Measurements from ENCODE around the gene ANXA11. TPM values are rescaled to one million over a fixed set of nuclear protein-coding genes. Genes with fewer than 3 reads are reported as not detected.
"Not testable (repeated sequence)": the region's sequence is repeated elsewhere in the genome, so short reads cannot be mapped to it uniquely, and the experiment has no call there.

ANXA11 gene
- total RNA-seq, 1 donor from 2014 or later, result 122 TPM

DNA sequence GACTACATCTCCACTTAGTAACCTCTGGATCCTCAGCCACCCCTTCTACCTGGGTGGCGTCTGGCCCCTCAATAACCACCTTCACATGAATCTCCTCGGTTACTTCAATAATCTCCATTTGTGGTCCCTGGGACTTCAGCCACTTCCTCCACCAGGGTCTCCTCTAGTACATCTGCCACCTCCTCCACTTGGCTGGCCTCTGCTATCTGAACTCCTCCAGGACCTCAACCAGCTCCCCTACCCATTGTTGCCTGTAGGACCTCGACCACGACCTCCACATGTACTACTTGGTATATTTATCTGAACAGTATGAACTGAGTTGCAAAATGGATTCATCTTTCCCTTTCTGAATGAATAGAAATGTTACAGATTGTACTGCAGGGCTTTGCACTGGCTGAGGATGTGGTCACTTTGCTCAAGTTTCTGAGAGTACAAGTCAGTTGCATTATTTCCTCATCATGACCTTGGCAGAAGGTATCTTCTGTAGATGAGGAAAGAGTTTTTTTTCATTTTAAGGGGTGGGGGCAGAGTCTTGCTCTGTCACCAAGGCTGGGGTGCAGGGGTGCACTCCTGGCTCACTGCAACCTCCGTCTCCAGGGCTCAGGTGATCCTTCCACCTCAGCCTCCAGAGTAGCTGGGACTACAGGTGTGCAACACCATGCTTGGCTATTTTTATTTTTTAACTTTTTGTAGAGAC, 48.1 kb upstream of the ANXA11 start:
- H3K27me3 ChIP-seq (ENCODE audit: insufficient read depth, low read length), result peaks cover 2% of the 10 kb centered on the region
- H3K36me3 Mint-ChIP-seq (ENCODE audit: low read depth, unreplicated experiment), result peaks cover 2% of the 10 kb centered on the region
- H3K4me1 Mint-ChIP-seq (ENCODE audit: low read depth, unreplicated experiment), result peaks cover 11% of the 10 kb centered on the region
- TF ChIP-seq, protein P1, sequence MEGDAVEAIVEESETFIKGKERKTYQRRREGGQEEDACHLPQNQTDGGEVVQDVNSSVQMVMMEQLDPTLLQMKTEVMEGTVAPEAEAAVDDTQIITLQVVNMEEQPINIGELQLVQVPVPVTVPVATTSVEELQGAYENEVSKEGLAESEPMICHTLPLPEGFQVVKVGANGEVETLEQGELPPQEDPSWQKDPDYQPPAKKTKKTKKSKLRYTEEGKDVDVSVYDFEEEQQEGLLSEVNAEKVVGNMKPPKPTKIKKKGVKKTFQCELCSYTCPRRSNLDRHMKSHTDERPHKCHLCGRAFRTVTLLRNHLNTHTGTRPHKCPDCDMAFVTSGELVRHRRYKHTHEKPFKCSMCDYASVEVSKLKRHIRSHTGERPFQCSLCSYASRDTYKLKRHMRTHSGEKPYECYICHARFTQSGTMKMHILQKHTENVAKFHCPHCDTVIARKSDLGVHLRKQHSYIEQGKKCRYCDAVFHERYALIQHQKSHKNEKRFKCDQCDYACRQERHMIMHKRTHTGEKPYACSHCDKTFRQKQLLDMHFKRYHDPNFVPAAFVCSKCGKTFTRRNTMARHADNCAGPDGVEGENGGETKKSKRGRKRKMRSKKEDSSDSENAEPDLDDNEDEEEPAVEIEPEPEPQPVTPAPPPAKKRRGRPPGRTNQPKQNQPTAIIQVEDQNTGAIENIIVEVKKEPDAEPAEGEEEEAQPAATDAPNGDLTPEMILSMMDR (IDR thresholded peaks at IDR 0.05; ENCODE audit: insufficient read depth, low read depth, low read length), result no peak
- no peak for TF ChIP-seq EZH2 (IDR thresholded peaks at IDR 0.05; ENCODE audit: insufficient read depth, low read length)
- peaks cover 3% of the 10 kb centered on the region for H3K4me1 ChIP-seq (ENCODE audit: insufficient read depth, low read length)
- no peaks in the 10 kb centered on the region for H3K9me3 ChIP-seq (ENCODE audit: insufficient read depth, low read depth, low read length)
- FAIRE-seq (no peak), DNase-seq (ENCODE audit: low read depth) (no peak)
- no peak overlapping the region for H3K4me3 ChIP-seq (ENCODE audit: insufficient read depth, low read depth, low read length)
- H2AFZ ChIP-seq (ENCODE audit: low read depth, low read length), result no peak overlapping the region
- H3K9me3 Mint-ChIP-seq (ENCODE audit: unreplicated experiment), result no peaks in the 10 kb centered on the region
- no peak overlapping the region for H3K27ac Mint-ChIP-seq (ENCODE audit: unreplicated experiment)
- H3K4me3 Mint-ChIP-seq (ENCODE audit: unreplicated experiment), result no peak overlapping the region
- no peak overlapping the region for H3K27ac ChIP-seq (ENCODE audit: low read depth, low read length)
- H3K79me2 ChIP-seq (ENCODE audit: insufficient read depth, low read length), result no peaks in the 10 kb centered on the region
- peaks cover 16% of the 10 kb centered on the region for H3K27me3 Mint-ChIP-seq (ENCODE audit: low read depth, unreplicated experiment)
- no peak overlapping the region for H3K9ac ChIP-seq (ENCODE audit: low read length)
- H3K4me2 ChIP-seq (ENCODE audit: low read length), result no peak overlapping the region
- no peaks in the 10 kb centered on the region for H3K36me3 ChIP-seq (ENCODE audit: insufficient read depth, low read length)
- H4K20me1 ChIP-seq (ENCODE audit: insufficient read depth, low read length), result no peaks in the 10 kb centered on the region

DNA sequence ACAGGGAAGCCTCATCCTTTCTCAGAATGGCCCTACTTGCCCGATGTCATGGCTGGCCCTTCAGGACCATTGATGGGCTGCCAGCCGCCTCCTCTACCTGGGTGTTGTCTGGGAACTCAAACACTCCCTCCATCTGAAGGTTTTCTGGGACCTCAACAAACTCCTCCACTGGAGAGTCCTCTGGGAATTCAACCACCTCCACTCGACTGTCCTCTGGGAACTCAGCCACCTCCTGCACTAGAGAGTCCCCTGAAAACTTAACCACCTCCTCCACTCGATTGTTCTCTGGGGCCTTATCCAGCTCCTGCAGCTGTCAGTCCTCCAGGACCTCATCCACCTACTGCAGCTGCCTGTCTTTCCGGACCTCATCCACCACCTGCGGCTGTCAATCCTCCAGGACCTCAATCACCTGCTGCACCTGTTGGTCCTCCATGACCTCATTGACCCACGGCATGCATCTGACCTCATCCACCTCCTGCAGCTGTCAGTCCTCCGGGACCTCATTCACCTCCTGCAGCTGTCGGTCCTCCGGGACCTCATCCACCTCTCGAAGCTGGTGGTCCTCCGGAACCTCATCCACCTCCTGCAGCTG, 47.1 kb upstream of the ANXA11 start:
- no peaks in the 10 kb centered on the region for H3K36me3 ChIP-seq (ENCODE audit: insufficient read depth, low read length)
- no peak overlapping the region for H3K4me3 ChIP-seq (ENCODE audit: insufficient read depth, low read depth, low read length)
- no peak overlapping the region for H2AFZ ChIP-seq (ENCODE audit: low read depth, low read length)
- Mint-ChIP-seq H3K4me3 (ENCODE audit: unreplicated experiment) (no peak overlapping the region), H3K27me3 (ENCODE audit: low read depth, unreplicated experiment) (peaks cover 16% of the 10 kb centered on the region), H3K9me3 (ENCODE audit: unreplicated experiment) (no peaks in the 10 kb centered on the region), H3K27ac (ENCODE audit: unreplicated experiment) (no peak overlapping the region), H3K36me3 (ENCODE audit: low read depth, unreplicated experiment) (peaks cover 2% of the 10 kb centered on the region), H3K4me1 (ENCODE audit: low read depth, unreplicated experiment) (peaks cover 11% of the 10 kb centered on the region)
- DNase-seq (ENCODE audit: low read depth) (no peak), FAIRE-seq (no peak)
- H3K27me3 ChIP-seq (ENCODE audit: insufficient read depth, low read length), result peaks cover 2% of the 10 kb centered on the region
- H4K20me1 ChIP-seq (ENCODE audit: insufficient read depth, low read length), result no peaks in the 10 kb centered on the region
- H3K9ac ChIP-seq (ENCODE audit: low read length), result no peak overlapping the region
- no peaks in the 10 kb centered on the region for H3K9me3 ChIP-seq (ENCODE audit: insufficient read depth, low read depth, low read length)
- TF ChIP-seq, protein P1 (IDR thresholded peaks at IDR 0.05; ENCODE audit: insufficient read depth, low read depth, low read length), result no peak
- no peak for TF ChIP-seq EZH2 (IDR thresholded peaks at IDR 0.05; ENCODE audit: insufficient read depth, low read length)
- H3K4me2 ChIP-seq (ENCODE audit: low read length), result no peak overlapping the region
- H3K79me2 ChIP-seq (ENCODE audit: insufficient read depth, low read length), result no peaks in the 10 kb centered on the region
- no peak overlapping the region for H3K27ac ChIP-seq (ENCODE audit: low read depth, low read length)
- peaks cover 3% of the 10 kb centered on the region for H3K4me1 ChIP-seq (ENCODE audit: insufficient read depth, low read length)

DNA sequence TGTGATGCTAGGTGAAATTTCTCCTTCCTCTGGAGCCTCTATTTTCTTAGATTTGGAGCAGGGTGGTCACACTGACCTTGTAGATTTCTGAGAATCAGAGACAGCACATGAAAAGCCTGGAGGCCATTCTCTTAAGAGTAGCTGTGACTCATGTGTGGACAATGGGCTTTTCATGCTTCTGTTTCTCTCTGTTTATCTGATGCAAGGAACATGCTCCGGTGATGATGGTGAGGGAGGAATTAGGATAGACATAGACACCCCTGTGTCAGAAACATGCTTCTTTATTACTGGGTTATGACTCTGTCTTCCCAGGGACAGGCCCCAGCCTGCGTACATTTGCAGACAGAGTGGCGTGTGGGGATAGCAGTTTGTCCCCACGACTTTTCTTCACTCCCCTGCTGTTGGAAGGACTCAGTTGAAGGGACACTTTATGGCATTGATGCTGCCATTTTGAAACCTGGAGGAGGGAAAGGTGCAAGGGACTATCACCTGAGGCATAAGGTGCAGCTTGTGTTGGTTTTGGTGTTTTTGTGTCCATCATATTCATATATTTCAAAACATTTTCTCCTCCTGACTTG, 46.5 kb upstream of the ANXA11 start:
- not testable (repeated sequence) for H3K4me3 Mint-ChIP-seq (ENCODE audit: unreplicated experiment); FAIRE-seq; H3K36me3 Mint-ChIP-seq (ENCODE audit: low read depth, unreplicated experiment); H3K79me2 ChIP-seq (ENCODE audit: insufficient read depth, low read length); H3K27me3 ChIP-seq (ENCODE audit: insufficient read depth, low read length); H3K4me3 ChIP-seq (ENCODE audit: insufficient read depth, low read depth, low read length); DNase-seq (ENCODE audit: low read depth); H3K9ac ChIP-seq (ENCODE audit: low read length); H3K27ac ChIP-seq (ENCODE audit: low read depth, low read length); H2AFZ ChIP-seq (ENCODE audit: low read depth, low read length); H4K20me1 ChIP-seq (ENCODE audit: insufficient read depth, low read length); H3K36me3 ChIP-seq (ENCODE audit: insufficient read depth, low read length); H3K9me3 Mint-ChIP-seq (ENCODE audit: unreplicated experiment); H3K4me2 ChIP-seq (ENCODE audit: low read length); H3K9me3 ChIP-seq (ENCODE audit: insufficient read depth, low read depth, low read length); H3K27ac Mint-ChIP-seq (ENCODE audit: unreplicated experiment); H3K4me1 ChIP-seq (ENCODE audit: insufficient read depth, low read length)
- H3K4me1 Mint-ChIP-seq (ENCODE audit: low read depth, unreplicated experiment), result peaks cover 11% of the 10 kb centered on the region
- H3K27me3 Mint-ChIP-seq (ENCODE audit: low read depth, unreplicated experiment), result peaks cover 12% of the 10 kb centered on the region

DNA sequence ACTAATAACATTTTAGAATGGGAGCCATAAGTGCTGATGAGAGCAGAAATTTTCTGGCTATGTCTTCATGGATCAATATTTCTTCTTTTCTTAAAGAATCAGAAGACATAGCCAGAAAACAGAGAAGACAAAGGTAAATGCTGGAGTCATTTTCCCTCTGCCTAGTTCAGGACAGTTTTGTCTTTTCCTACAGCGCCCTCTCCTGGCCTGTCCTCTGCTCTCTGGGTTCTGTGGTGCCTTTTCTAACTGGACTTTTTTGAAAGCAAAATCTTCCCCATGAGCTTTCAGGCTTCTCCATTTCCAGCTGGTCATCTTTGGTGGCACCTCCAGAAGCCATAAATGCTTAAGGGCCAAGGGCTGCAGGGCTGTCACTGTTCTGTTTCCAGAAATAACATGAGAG, 45.1 kb upstream of the ANXA11 start:
- peaks cover 11% of the 10 kb centered on the region for H3K4me1 Mint-ChIP-seq (ENCODE audit: low read depth, unreplicated experiment)
- H3K4me1 ChIP-seq (ENCODE audit: insufficient read depth, low read length); H3K79me2 ChIP-seq (ENCODE audit: insufficient read depth, low read length); H3K9ac ChIP-seq (ENCODE audit: low read length); H3K9me3 ChIP-seq (ENCODE audit: insufficient read depth, low read depth, low read length); DNase-seq (ENCODE audit: low read depth); FAIRE-seq; H3K4me3 ChIP-seq (ENCODE audit: insufficient read depth, low read depth, low read length); H3K27me3 ChIP-seq (ENCODE audit: insufficient read depth, low read length); H3K9me3 Mint-ChIP-seq (ENCODE audit: unreplicated experiment); H3K27me3 Mint-ChIP-seq (ENCODE audit: low read depth, unreplicated experiment); H3K4me3 Mint-ChIP-seq (ENCODE audit: unreplicated experiment); H3K36me3 ChIP-seq (ENCODE audit: insufficient read depth, low read length); H3K36me3 Mint-ChIP-seq (ENCODE audit: low read depth, unreplicated experiment); H4K20me1 ChIP-seq (ENCODE audit: insufficient read depth, low read length); H3K27ac Mint-ChIP-seq (ENCODE audit: unreplicated experiment); H2AFZ ChIP-seq (ENCODE audit: low read depth, low read length); H3K4me2 ChIP-seq (ENCODE audit: low read length); H3K27ac ChIP-seq (ENCODE audit: low read depth, low read length): not testable (repeated sequence)

All from astrocyte (in vitro differentiated cells and primary cell).